ENCODE data around the gene FNDC3A.

FNDC3A gene

GRCh38 chr13:49082653-49083536 is 107.2 kb downstream of the FNDC3A start:
- Histone ChIP-seq H3K27me3 (no peaks in the 10 kb centered on the region), H3K27ac (no peak overlapping the region), H3K36me3 (peaks cover 9% of the 10 kb centered on the region), H3K4me3 (ENCODE audit: low read depth in 1 of 2, low read length in 1 of 2) (no peak overlapping the region), H3K4me1 (ENCODE audit: control insufficient read depth in 1 of 2, insufficient read depth in 1 of 2, low read depth in 1 of 2, low read length in 1 of 2) (no peaks in the 10 kb centered on the region), H3K9me3 (no peaks in the 10 kb centered on the region)
- TF ChIP-seq CTCF (IDR thresholded peaks at IDR 0.05): no peak

GRCh38 chr13:49084961-49085360 is 109.2 kb downstream of the FNDC3A start:
- H3K4me1 ChIP-seq (ENCODE audit: control insufficient read depth in 1 of 2, insufficient read depth in 1 of 2, low read depth in 1 of 2, low read length in 1 of 2): no peaks in the 10 kb centered on the region
- no peak overlapping the region for H3K4me3 ChIP-seq (ENCODE audit: low read depth in 1 of 2, low read length in 1 of 2)
- H3K36me3 ChIP-seq: peaks cover 6% of the 10 kb centered on the region
- H3K27ac ChIP-seq: no peak overlapping the region
- no peaks in the 10 kb centered on the region for H3K27me3 ChIP-seq
- no peaks in the 10 kb centered on the region for H3K9me3 ChIP-seq
- TF ChIP-seq CTCF (IDR thresholded peaks at IDR 0.05): no peak

GRCh38 chr13:49086722-49087121 is 111.0 kb downstream of the FNDC3A start:
- no peak for TF ChIP-seq CTCF (IDR thresholded peaks at IDR 0.05)
- Histone ChIP-seq H3K4me3 (ENCODE audit: low read depth in 1 of 2, low read length in 1 of 2) (no peak overlapping the region), H3K9me3 (no peaks in the 10 kb centered on the region), H3K27ac (no peak overlapping the region), H3K4me1 (ENCODE audit: control insufficient read depth in 1 of 2, insufficient read depth in 1 of 2, low read depth in 1 of 2, low read length in 1 of 2) (no peaks in the 10 kb centered on the region), H3K36me3 (peaks cover 6% of the 10 kb centered on the region), H3K27me3 (no peaks in the 10 kb centered on the region)

- H3K27me3 ChIP-seq: no peaks in the 10 kb centered on the region
- TF ChIP-seq CTCF (IDR thresholded peaks at IDR 0.05): no peak
- H3K36me3 ChIP-seq: no peaks in the 10 kb centered on the region
- H3K4me1 ChIP-seq (ENCODE audit: control insufficient read depth in 1 of 2, insufficient read depth in 1 of 2, low read depth in 1 of 2, low read length in 1 of 2): no peaks in the 10 kb centered on the region
- H3K4me3 ChIP-seq (ENCODE audit: low read depth in 1 of 2, low read length in 1 of 2): no peak overlapping the region
- no peaks in the 10 kb centered on the region for H3K9me3 ChIP-seq
- no peak overlapping the region for H3K27ac ChIP-seq
These were observed 117.7 kb downstream of the FNDC3A start for GRCh38 chr13:49093376-49093775.

GRCh38 chr13:49097374-49097773 is 121.7 kb downstream of the FNDC3A start:
- no peaks in the 10 kb centered on the region for H3K27me3 ChIP-seq
- TF ChIP-seq CTCF (IDR thresholded peaks at IDR 0.05): no peak
- no peak overlapping the region for H3K27ac ChIP-seq
- no peaks in the 10 kb centered on the region for H3K9me3 ChIP-seq
- no peak overlapping the region for H3K4me3 ChIP-seq (ENCODE audit: low read depth in 1 of 2, low read length in 1 of 2)
- H3K36me3 ChIP-seq: no peaks in the 10 kb centered on the region
- H3K4me1 ChIP-seq (ENCODE audit: control insufficient read depth in 1 of 2, insufficient read depth in 1 of 2, low read depth in 1 of 2, low read length in 1 of 2): peaks cover 0 to 6% of the 10 kb centered on the region in 2 experiments

Measured in neutrophil (primary cell).